GM19452 (cell line): Measurements from ENCODE around the gene FOXK1.

Experiments
- ATAC-seq: cut with Tn5 transposase; IDR thresholded peaks from one replicate; pipeline ENCODE4 v1.9.1; 2021; ENCODE audit not compliant: unreplicated experiment

The FOXK1 gene

DNA sequence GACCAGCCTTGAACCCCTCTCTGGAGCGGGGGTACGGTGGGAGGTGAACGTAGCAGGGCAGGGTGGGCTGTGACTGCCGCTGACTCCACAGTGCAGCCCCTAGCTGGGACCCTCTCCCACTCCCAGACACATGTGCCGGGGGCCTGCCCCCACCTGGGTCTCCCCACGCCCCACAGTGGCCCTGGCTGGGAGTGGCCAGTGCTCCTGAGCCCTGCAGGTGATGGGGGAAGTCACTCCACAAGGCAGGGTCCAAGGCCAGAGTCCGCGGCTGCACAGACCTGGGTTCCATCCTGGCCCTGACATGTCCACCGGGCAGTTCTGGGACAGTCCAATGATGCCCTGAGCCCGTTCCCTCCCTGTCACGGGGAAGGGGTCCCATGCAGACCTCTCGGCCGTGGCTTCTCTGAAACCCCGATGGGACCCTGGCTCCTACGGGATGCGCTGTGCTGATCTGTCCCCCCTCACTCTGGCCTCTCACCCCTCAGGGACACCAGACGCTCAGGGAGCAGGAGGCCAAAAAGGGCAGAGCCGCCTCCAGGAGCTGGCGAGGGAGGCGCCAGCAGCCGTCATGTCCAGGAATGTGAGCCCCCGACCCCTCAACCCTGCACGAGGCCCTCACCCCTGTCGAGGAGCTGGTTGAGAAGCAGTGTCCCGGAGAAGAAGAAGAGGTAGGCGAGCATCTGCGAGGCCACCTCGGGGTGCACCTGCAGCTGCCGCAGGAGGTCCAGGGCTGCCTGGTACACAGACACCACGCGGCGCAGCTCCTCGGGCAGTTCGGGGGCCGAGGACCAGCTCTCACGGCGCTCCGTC lies 133.7 kb downstream of the FOXK1 start:
- no peak for ATAC-seq

DNA sequence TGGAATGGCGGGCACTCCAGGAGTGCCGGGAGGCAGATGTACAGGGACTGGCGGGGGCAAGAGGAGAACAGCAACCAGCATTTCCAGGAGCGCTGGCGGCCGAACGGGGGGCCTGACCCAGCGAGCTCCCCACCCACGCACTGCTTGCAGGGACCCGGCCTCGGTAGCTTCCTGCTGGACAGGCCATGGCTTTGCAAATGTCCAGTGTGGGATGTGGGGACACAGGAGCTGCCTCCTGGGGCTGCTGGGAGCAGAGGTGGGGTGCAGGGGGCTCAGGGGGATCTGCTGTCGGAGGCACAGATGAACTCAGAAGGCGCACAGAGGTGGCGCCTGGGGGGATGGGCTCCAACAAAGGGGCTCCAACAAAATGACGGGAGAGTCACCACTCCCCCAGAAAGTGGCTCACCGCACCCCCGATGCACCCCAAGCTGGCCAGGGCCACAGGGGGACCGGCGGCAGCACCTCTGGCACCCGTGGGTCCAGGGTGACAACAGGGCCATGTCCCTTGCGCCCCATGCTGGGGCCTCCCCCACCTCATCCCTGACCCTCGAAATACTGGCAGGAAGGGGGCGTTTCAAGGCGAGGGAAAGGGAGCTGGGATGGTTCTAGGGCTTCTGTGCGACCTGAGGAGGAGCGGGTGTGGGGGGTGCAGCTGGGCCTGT lies 134.5 kb downstream of the FOXK1 start:
- no peak for ATAC-seq

GRCh38 chr7:4817178-4817901 lies 135.2 kb downstream of the FOXK1 start:
- no peak for ATAC-seq

DNA sequence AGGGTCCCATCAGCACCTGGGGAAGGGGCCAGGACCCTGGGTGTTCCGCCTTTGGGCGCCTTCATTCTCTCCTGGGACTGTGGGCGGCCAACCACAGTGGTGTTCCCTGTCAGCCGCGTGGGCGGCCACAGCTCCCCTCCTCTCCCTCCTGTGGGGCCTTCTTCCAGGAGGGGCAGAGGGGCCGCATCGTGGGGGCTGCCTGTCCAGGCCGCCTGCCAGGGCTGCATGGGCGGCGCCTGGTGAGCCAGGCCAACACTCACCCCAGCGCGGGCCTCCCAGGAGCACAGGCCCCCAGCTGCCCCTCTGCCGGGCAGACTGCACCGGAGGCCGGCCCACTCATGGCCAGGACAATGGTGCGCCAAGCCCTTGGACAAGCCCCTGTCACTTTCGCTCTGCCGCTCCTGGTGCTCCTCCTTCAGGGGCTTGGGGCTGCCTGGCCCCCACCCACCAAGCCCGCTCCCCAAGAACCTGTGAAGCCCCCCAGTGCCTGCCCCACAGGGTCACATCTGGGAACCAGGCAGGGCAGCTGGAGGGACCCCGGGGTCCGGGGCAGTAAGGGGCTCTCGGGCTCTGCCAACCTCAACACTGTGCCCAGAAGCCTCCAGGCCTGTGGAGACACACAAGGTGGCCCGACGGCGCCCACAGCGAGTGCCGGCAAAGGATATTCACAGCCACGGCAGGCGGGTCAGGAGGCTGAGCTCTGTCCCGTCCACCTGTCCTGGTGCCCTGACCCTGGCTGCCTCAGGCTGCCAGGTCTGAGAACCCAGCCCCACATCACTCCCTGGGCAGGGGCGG lies 136.1 kb downstream of the FOXK1 start:
- ATAC-seq = no peak

- ATAC-seq = no peak
Measured at GRCh38 chr7:4819560-4820404, 137.7 kb downstream of the FOXK1 start.

GRCh38 chr7:4820405-4820966 lies 138.4 kb downstream of the FOXK1 start:
- ATAC-seq = no peak
